Hippocampal formation (tissue), 2 donors: Measurements from ENCODE around the gene PTPRF.
A peak's percentile ranks its signal among the peaks of the same experiment; 100 is the strongest.

Source experiments
- DNase-seq, 2 donors: peaks; one replicate each; lab custom pipeline; 2025; lab: John Stamatoyannopoulos, UW

The PTPRF gene

DNA sequence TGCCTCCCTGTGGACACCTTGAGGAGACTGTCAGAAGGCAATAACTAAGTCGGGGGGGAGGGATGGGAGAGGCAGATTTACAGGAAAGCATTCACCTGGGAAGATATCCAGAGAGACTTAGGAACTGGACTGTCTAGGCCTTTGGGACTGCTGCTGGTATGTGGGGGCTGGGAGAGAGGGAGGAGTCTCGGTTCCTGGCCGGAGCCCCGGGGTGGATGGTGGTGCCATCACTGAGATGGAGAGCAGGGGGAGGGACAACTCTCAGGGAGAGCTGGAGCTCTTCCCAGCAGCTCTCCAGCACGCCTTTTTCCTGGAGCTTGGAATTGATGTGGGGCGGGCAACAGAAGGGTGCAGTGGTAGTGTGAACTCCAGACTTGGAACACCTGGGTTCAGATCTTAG lies 22.1 kb downstream of the PTPRF start:
- DNase-seq = peak; percentile 85 to 86

DNA sequence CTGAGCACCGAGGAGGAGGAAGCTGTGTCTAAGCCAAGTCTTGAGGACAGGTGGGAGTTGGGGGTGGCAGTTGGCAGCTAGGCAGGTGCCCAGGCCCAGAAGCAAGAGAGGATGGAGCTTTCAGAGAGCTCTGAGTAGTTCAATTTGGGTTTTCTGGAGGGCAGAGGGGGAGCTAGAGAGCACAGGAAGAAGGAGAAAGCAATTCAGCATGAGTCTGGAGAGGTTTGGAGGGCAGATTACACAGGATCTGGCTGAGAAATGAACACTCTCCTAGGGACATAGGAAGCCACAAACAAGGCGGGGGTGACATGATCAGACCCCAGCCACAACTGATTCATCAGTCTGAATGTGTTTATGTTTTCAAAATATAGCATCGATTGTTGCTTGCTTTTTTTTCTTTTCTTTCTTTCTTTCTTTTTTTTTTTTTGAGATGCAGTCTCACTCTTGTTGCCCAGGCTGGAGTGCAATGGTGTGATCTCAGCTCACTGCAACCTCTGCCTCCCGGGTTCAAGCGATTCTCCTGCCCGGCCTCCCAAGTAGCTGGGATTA lies 23.8 kb downstream of the PTPRF start:
- DNase-seq = peak in 1 of 2 donors; percentile 55

DNA sequence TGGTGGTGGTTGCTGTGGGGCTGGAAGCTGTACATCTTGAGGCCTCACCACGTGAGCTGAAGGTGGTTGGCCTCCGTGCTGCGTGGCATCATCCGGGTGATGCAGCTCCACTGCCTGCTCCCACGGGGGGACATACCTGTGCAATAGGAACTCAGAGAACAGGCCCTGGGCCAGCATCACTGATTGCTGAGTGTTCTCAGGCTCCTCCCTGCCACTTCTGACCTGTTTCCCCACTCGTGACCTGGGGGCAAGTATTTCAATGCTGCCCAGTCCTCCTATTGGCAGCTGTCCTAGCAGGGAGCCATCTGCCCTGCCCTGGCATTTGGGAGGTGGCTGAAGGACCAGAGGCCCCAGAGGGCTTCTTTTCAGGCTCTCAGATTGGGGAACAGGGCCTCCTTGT lies 26.1 kb downstream of the PTPRF start:
- DNase-seq = no peak

DNA sequence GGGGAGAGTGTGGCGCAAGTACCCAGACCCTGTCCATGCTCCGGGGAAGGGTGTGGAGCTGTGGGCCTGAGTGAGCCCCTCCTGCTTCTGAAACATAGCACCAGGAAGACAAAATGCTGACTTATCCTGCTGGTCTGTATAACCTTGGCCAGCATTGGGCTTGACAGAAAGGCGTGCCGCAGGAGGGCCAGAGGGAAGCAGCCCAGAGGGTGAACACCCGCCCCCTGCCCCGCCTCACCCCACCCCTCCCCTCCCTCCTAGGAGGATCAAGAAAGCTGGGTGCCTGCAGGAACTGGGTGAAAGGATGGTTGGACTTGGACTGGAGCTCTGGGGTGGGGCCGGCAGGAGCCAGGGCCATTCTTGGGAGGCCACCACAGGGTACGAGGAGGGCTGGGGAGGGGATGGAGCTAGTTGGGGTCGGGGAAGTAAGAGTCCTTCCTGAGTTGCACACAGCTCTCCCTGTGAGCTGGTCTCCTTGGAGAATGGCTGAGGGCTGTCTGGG lies 27.1 kb downstream of the PTPRF start:
- no peak for DNase-seq

DNA sequence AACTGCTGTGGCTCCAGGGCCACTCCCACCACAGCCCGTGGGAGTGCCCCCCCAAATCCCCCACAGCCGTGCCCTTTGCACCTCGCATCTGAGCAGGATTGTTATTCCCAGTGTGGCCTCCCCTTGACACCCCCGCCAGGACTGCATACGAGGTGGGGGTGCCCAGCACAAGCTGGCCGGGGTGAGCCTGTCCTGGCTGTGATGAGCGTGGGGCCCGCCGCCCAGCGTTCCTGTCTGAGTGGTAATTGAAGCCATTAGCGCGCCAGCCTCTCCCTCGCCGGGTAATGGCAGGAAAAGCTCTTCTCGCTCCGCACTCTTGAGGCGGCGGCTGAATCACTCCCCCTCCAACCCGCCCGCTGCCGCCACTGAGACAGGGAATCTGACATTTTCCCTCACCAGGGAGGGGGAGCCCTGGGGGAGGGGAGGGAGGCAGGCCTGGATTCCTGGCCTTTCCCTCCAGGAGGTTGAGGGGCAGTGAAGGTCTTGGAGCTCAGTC lies 27.7 kb downstream of the PTPRF start:
- DNase-seq = no peak

DNA sequence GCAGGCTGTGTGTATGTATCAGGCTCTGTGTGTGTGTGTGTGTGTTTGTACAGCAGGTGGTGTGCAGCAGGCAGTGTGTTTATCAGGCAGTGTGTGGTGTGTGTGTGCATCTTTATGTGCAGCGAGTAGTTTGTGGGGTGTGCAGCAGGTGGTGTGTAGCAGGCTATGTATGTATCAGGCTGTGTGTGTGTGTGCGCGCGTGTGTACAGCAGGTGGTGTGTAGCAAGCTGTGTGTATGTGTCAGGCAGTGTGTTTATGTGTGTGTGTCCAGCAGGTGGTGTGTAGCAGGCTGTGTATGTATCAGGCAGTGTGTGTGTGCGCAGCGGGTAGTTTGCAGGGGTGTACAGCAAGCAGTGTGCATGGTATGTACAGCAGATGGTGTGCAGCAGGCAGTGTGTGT lies 29.0 kb downstream of the PTPRF start:
- no peak for DNase-seq

DNA sequence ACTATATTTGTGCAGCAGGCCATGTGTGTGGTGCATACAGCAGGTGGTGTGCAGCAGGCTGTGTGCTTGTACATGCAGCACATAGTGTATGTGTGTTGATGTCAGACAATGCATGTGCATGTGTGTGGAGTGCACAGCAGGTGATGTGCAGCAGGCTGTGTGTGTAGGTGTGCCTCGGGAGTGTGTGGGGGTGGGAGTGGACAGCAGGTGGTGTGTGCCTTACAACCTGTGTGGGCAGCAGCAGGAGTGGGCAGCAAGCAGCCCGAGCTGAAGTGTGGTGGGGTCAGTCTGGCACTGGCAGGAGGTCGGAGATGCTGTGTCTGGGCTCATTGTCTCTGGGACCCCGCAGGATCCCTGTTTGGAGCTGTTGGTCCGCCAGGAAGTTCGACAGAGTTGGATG lies 29.6 kb downstream of the PTPRF start:
- DNase-seq = no peak

DNA sequence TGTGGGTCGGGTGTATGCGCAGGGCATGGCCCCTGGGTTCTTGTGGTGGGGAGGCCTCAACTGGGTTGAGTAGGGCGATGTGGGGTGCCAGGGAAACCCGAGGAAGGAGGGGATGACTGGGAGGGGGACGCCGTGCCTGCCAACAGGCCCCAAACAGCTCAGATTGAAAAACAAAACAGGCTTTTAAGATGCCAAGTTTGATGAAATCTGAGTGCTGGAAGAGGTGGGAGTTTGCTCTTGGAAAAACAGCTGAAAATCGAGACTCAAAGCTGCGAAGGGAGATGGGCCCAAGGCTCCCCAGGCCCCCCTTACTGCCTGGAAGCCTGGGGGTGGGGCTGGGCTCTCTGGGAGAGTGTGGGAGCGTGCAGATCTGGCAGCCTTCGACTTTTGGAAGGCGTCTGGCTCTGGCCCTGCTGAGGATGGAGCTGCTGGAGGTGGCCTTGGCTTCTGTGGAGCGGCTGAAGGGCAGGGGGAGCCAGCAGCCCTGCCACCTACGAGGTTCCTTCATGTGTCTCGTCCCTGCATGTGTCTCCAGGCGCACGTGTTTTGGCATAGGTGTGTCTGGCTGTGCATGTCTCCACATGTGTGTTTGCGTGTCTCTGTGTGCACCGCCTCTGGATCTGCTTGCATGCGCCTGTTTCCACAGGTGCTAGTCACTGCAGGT lies 33.3 kb downstream of the PTPRF start:
- peak in 1 of 2 donors; percentile 33 for DNase-seq

DNA sequence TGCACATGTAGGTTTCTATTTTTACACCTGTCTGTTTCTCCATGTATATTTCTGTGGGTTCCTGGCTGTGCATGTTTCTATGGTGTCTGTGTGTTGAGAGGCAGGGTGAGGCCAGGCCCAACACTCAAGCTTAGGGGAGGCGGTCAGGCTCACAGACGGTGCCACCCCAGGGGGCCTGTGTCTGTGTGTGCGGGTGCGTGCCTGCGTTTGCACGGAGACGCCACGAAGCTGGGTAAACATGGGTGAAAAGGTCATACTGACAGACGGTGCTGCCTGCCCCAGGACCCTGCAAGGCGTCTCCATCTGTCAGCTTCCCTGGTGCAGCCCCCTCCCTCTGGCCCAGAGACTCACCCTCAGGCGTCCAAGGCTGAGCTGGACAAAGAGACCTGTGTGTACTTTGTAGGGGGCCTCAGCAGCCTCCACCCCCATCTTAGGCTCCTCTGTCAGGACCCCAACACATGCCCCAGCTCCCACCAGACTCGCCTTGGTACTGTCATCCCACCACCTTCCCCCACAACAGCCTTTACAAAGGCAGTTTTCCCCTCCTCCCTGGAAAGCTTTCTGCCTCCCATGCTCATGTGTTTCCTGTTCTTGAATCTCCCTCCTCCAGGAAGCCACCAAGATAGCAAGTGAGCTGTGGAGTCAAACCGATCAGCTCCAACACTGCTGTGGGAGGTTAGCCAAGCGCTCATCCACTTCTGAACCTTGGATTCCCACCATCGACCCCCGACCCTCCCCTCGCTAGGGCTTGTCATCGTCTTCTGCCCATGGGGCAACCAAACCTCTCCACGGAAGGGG lies 34.1 kb downstream of the PTPRF start:
- no peak for DNase-seq

DNA sequence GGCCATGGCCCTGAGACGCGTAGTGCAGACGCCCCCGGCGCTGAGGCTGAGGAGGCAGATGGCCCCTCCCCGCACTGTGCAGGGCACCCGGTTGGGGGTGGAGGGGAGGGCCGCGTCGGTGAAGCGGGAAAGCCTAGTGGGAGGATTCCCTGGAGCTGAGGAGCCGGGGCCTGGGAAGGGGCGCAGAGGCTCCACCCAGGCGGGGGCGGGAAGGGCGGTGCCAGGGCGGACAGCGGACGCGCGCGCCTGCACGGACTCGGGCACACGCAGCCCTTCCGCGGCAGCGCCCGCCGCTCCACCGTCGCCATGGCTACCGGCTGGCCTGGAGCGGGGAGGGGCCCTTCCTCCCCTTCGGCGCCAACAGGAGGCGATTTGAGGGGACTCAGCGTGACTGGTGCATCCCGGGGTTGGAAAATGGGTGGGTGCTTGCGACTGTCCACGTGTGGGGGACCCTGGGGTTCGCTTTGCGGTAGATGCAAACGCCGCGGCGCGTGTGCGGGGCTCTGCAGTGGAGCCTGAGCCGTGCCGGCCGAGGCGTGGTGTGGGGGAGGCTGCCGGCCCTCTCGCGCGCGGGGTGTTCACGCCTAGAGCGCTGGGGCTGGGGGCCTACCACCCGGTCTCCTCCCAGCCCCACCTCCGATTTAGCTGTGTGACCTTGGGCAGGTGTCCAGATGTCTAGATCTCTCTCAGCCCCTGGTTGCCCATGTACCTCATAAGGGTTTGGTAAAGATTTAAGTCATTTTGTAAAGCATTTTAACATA lies 35.1 kb downstream of the PTPRF start:
- peak in 1 of 2 donors; percentile 59 for DNase-seq

DNA sequence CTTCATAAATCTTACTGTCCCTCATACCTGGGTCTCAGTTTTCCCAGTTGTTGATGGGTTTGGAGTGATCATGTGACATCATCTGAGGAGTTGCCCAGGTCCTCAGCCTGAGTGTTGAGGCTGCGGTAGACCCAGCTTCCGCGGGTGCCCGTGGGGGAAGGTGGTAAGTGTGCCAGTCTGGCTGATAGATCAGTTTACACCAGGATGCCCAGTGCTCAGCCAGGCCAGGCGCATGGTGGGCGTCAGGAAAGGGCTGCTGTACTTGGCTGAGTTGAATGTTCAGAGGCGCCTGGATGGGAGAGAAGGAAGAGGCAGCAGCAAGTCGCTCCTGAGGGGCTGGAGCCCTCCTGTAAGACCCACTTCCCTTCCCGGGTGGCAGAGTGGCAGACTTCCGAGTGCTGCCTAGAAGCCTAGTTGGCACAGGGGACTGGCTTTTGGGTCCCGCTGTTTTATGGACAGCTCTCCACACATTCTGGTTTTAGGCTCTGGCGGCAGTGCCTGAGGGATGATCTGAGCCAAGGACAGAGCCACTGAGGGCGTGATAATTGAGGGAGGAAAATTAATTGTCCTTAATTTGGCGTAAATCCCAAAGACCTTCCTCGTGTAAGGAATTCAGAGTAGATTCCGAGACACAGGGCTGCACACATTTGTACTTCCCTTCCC lies 35.8 kb downstream of the PTPRF start:
- DNase-seq = no peak

DNA sequence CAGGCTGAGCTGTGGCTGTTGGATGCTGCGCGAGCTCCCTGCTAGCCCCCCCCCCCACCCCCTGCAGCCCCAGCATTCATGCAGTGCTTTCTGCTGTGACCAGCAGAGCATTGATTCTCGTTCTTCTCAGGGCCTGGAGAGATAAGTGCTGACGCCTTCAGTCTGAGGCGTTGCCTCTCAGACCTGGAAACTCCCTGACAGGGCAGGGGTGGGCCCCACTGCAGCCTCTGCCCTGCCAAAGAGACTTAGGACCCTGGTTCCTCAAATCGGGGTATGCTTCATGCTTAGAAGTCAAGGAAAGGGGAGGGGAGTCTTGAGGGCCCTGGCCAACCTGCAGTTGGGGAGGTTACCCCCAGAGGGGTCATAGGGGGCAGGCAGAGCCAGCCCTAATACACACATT lies 38.5 kb downstream of the PTPRF start:
- no peak for DNase-seq

DNA sequence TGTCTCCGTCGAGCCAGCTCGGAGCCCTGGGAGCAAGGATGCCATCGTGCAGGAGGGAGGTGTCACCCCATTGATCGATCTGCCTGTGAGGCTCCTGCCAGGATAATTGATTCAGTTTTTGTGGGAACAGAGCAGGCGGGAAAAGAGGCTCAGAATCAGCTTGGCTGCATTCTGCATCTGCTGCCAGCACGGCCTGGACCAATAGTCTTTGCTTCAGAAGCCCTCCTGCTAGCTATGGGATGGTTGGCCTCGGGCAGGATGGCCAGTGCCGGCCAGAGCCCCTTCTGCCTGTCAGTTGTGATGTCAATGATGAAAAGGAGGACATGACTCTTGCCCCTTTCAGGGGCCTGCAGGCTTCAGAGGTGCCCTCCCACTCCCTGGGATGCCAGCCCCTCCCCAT lies 39.6 kb downstream of the PTPRF start:
- DNase-seq = no peak

DNA sequence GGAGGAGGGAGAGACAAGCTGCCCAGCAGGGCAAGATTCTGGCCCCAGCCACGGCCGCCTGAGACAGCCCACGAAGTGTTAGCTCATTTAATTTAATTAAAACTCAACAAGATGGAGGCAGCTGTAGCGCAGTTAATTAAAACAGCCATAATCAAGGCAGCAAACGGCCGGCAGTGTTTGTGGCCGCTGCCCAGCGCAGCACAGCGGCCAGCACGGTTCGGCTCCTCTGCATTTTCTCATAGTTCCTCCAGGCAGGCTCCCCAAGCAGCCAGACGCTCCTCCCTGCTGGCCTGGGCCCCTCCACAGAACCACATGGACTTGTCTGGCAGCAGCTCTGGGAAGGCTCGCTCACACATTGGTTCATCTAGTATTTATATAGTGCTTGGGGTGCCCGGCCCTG lies 40.0 kb downstream of the PTPRF start:
- no peak for DNase-seq

DNA sequence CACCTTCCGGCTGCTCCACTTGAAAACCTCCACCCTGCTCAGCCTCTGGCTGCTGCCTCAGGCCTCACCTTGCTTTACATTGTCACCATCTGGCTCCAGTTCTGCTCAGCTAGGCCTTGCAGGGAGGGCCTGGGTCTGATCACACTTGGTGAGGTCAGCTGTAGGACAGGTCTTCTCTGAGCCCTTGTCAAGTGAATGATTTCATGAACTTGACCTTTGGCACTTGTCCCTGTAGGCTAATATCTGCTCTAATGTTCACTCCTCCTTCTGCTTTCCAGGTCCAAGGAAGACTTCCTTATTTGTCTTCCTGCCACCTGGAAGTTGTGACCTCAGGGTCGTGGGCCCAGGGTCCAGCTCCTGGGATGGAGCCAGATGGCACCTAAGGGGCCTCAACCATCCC lies 41.4 kb downstream of the PTPRF start:
- no peak for DNase-seq

DNA sequence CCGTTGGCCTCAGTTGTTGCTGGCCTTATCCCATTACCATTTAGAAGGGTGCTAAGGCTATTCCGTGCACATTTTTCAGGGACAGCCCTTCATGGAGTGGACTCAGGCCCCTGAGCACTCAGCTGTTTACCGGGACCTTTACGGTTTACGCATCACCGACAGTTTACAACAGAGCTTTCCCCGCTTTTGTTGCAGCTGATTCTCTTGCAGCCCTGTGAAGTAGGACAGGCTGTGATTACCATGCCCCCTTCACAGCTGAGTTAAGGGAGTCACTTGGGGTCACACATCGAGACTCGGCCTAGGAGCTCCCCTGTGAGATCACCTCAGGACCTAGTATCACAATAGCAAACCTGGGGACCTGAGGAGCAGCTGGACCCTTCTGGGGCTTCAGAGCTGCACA lies 41.9 kb downstream of the PTPRF start:
- DNase-seq = no peak

DNA sequence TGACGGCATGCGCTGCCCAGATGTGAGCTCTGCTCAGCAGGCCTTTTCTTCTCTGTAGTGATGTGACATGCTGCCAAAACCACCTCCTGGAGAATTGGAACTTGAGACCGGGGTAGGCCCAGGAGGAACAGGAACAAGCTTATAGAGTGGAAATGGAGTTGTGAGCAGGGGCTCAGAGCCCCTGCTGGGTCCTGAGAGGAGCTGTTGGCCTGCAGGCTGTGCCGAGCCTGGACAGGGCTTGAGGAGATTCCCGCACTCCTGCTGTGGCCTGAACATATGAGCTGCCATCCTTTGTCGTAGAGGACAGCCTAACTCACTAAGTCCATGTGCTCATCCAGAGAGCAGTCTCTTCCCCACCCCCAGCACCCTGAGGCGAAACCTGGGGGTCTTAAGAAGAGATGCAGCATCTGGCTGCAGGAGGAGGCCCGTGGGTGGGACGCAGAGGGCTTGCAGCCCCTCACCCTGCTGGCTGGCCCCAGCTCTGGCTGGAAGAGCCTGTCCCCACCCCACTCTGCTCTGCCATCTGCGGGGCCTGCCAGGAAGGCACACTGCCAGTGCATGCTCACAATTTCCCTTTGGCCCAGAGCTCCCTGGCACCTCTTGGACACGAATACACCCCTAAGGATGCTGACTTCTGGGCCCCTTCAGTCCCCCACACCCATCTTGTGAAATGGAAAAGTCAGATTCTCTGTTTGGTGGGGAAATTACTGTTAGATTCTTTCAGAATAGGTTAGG lies 42.5 kb downstream of the PTPRF start:
- DNase-seq = peak; percentile 11 to 56

DNA sequence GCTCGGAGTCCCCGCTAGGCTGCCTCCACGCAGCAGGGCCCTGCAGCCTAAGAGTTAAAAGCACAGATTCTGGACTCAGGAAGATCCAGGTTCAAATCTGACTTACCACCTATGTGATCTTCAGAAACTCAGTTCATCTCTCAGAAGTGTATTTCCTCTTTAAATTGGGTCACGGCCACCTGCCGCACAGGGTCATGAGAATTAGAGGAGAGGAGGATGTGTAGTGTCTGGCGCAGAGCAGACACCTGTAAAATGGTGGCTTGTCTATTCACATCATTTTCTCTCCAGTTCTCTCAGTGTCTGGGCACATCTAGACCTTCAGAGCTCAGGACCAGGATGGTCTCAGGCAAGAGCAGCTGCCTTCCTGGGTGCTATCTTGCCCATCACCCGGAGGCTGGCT lies 45.8 kb downstream of the PTPRF start:
- DNase-seq = no peak

DNA sequence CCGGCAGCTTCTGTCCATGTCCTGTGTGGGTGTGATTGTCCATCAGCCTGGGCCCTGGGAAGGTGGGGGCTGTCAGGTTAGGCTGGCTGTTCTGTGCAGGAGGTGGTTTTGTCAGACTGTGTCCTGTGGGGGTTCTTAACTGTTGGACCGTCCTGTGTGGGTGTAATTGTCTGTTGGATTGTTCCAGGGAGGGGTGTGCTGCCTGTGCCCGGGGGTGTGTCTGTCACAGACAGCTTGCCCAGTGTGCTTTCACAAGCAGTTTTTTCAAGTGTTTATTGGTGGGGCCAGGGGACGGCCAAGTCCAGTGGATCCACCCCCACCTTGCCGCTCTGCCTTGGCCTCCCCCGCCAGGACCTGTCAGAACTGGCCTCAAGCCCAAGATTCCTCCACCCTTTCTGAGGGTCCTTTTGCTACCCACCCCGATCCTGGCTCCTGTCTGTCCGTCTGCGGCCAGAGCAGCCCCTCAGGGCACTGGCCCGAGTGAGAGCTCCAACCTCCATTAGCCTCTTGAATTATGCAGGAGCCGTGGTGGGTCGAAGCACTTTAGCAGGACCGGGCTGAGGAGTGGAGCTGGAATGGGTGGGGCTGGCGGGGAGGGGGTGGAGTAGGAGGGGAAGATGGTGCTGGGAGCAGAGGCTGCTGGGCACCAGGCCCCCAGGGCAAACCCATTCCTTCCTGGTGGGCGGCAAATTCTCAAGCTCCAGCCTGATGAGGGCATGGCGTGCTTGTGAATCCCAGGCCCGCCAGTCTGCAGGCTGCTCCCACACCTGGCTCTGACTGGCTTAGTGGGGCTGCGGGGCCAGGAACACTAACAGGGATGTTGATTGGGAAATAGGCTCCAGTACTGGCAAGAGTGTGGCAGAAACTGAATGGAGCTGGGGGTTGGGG lies 47.2 kb downstream of the PTPRF start:
- DNase-seq = no peak

DNA sequence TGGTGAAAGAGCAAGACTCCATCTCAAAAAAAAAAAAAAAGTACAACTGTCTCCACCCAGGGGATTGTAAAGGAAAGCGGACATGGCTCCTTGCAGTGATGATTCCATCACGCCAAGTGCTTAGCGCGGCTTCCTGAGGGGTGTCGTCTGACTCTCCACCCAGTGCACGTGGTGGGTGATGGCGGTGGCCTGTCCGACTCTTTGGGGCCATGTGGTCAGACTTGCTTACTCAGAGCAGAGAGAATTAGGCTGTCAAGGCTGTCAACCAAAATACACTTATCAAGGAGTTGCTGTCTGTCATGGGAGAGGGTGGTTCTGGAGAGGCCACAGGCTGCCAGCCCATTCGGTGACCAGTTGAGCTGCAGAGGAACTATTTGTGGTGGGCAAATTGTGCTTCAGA lies 49.4 kb downstream of the PTPRF start:
- DNase-seq = no peak
